NCI-H2227 (cell line): ENCODE results near the gene NMBR.
"Not testable (repeated sequence)": the region's sequence is repeated elsewhere in the genome, so short reads cannot be mapped to it uniquely, and the experiment has no call there.

ENCODE experiments used
- DNase-seq: peaks from one replicate; lab custom pipeline; 2025; ENCODE audit not compliant: unreplicated experiment; lab: John Stamatoyannopoulos, UW

NMBR gene

DNA sequence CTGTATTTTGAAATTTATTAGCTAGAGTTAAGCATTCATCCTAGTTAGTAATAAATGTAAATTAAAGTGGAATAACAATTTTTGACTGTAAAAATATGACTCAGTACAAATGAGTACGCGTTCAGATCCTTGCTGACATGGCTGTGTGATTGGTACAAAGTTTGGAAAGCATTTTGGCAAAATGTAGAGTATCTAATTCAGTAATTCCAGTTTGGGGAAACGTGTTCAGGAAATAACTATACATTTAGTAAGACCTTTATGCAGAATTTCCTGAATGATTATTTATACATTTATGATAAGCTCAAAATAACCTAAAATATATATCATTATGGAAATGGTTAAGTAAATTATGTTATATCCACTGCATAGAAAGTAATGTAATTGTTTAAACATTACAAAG lies 8.2 kb upstream of the NMBR start:
- DNase-seq, result no peak

DNA sequence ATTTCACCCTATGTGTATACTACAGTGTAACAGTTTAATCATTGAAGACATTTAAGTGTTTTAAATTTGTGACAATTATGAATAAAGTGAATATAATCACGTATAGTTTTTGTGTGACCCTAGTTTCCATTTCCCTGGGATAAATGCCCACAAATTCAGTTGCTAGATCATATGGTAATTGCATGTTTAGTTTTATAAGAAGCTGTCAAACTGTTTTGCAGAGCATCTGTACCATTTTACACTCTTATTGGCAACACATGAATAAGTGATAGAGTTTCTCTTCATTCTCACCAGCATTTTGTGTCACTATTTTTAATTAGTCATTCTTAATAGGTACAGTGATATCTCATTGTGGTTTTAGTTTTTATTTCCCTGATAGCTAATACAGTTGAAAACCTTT lies 7.4 kb upstream of the NMBR start:
- DNase-seq, result no peak

DNA sequence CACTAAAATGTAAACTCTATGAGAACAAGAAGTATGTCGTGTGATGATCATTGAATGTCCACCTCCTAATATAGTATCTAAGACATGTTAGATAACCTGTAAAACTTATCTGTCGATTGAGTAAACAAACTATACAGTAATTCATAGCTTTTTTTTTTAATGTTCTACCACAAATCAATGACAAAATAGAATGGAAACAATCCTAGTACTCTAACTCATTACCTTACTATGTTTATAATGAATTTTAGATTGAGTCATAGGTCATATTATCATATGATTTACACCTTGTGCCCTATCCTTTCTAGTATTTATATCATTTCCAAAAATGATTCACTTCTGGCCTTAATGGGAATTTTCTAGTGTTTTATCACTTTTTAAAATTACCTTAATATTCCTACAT lies 6.3 kb upstream of the NMBR start:
- no peak for DNase-seq

DNA sequence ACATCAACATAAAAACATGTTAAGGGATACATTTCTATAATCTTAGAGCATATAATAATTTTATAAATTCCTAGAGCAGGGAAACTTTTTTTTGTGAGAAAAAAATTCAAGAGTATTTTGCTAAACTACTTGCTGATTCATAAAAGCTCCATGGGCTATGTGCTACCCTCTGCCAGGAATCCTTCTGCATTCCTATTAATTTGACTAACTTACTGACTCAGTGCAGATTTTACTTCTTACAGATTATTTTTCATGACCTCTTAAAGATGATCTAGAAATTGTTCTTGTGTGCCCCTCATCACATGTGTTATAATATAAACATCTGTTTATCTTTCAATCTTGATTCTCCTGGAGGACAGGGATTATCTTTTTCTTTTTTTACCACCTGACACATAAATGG lies 5.8 kb upstream of the NMBR start:
- no peak for DNase-seq

DNA sequence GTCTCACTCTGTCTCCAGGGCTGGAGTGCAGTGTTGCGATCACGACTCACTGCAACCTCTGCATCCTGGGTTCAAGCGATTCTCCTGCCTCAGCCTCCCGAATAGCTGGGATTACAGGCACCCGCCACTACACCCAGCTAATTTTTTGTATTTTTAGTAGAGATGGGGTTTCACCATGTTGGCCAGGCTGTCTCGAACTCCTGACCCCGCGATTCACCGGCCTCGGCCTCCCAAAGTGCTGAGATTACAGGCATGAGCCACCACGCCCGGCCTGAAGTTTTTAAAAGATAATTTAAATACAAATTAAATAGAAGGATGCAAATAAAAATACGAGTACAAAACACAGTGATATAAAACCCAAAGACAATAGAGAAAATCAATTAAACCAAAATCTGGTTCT lies 5.4 kb downstream of the NMBR start:
- not testable (repeated sequence) for DNase-seq

DNA sequence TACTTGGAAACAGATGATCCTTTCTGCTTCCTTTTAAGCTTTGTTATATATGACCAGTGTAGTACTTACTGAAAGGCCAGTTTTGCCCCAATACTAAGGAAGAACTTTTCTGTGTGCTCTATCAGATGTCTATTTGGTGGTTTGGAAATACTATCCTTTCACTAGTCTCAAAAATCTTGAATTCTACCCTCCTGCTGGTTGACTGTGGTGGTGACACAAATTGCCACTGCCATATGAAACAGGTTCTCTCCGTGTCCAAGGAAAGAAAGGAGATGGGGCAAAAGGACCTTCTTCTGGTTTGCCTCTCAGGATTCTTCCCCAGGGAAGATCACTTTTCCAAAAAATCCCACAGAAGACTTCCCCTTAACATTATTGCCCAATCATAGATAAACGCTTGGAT lies 8.0 kb downstream of the NMBR start:
- no peak for DNase-seq

DNA sequence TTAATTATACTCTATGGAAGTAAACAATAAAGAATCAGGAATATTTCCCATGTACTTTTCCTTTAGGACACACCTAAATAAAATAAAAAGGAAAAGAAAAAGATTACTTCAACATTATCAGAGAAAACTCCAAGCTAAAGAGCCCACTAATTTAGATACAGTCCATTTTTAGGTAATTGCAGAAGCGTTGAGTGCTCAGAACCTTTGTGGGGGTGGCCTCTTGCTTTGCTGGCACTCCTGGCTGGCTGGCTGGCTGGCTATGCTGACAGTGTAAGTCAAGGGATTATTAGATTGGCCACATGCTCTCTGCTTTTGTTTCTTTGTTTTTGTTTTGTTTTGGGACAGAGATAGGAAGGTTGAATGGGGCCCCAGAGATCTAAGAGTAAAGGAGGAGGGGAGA lies 14.3 kb downstream of the NMBR start, which contains the start of gene GJE1:
Gene GJE1, plus strand, starts transcription at position 301 of the 400 bp plus-strand sequence. CDS start 234 bp downstream, outside the sequence.
- no peak for DNase-seq

DNA sequence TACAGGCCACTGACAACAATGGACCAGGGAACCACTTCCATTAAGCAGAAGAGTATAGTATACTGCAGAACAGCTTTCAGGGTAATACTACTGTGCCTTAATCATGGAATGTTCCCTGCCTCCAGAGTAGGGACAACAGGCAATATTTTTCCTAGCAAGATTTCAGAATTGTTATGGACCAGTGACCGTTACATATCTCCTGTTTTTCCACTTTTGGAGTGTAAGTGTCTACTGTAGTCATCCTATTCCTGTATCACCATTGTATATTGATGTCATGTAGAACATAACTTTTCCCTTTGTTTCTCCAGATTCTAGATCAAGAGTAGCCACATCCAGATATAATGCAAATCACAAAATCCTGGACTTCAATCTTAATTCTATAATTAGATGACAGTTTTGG lies 16.1 kb downstream of the NMBR start:
- DNase-seq, result no peak

DNA sequence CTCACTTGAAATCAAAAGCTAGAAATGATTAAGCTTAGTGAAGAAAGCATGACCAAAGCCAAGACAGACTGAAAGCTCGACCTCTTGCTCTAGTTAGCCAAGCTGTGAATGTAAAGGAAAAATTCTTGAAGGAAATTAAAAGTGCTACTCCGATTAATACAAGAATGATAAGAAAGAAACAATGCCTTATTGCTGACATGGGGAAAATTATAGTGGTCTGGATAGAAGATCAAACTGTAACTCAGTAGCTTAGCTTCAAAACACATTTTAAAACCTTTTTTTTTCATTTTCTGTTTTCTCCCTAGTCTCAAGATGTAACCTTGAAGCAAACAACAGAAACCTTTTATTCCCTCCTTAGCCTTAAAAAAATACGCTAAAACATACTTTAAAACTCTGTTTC lies 25.6 kb downstream of the NMBR start:
- DNase-seq, result no peak

DNA sequence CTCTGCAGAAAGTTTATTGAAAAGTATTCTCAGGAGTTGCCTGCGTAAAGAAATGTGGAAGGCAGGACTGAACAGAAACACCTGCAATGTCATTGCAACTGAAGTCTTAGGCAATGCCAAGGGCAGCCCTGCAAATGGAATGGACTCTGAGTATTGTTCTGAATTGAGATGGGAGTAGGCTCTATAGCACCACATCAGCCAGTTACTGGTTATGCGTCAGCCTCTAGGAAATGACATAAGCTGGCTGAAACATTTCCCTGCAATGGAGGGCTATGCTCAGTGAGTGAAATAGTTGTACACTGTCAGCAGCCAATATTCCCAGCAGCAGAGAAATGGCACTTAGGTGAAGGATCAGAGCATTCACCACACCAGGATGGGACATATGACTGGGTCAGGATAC lies 28.0 kb downstream of the NMBR start:
- no peak for DNase-seq

DNA sequence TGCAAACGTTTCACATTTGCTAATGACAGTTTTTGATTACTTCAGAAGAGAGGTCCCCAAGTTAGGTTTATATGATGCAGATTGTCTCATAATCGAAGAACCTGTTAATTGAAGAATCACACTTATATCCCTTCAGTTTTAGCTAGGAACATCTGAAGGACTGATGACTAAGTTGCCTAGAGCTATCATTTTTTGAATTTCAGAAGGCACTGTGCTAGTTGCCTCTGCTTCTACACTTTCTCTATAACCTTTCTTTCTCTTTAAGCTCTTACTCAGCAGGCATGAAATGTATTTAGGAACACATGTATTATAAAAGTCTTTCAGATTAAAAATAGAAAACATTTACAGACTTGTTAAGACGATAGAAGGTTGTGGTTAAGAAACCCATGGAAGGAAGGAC lies 28.6 kb downstream of the NMBR start:
- no peak for DNase-seq

DNA sequence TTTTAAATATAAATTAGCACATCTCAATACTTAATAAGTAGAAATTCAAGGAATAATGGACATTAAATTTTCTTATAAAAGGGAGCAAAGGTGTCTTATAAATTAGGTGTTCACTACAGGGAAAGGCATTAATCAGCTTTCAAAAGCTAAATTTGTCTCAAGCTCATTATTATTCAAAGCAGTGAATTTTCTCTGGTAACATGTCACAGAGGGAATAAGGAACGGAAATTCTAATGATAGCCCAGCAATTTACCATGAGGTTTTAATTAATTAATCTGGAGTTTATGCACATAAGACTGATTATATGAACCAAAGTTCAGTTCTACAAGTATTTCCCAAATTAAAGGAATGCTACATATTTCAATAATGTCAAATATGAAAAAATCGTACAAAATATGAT lies 29.6 kb downstream of the NMBR start:
- DNase-seq, result no peak

DNA sequence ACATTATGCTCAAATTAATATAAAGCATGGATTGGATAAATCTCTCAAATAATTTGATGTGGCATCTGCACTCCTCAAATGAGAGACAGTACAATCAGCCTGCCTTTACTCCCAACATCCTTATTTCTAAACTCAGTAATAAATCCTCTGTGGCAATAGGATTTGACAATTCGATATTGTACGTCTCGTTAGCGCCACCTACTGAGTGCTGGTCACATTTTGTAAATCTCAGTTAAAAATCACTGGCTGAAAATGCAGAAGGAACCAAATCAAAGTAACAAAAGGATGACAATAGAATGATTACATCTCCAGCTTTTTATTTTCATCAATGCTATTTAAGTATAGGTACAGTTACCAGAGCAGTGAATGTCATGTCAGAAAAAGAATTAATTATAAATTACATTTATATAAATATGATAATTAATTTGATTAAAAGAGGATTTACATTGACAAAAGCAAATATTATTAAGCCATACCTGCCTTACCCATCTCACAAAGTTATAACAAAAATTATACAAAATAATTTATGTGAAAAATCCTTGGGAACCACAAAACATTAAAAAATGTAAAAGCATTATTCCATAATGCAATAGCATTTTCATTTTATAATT lies 34.4 kb downstream of the NMBR start:
- peak; percentile 40 for DNase-seq

DNA sequence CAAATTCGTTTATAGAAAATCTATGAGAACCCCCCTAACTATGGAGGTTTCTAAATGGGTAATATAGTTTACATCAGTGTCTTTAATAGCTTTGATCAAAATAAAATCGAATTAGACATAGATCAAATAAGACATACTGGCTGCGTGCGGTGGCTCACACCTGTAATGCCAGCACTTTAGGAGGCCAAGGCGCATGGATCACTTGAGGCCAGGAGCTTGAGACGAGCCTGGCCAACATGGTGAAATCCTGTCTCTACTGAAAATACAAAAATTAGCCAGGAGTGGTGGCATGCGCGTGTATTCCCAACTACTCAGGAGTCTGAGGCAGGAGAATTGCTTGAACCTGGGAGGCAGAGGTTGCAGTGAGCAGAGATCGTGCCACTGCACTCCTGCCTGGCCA lies 36.1 kb downstream of the NMBR start:
- DNase-seq, result not testable (repeated sequence)

DNA sequence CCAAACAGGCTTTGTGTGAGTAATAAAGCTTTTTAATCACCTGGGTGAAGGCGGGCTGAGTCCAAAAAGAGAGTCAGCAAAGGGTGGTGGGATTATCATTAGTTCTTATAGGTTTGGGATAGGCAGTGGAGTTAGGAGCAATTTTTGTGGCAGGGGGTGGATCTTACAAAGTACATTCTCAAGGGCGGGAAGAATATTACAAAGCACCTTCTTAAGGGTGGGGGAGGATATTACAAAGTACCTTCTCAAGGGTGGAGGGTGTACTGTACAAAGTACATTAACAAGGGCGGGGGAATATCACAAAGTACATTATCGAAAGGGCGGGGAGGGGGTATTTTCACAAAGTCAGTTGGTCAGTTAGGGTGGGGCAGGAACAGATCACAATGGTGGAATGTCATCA lies 42.1 kb downstream of the NMBR start:
- not testable (repeated sequence) for DNase-seq

DNA sequence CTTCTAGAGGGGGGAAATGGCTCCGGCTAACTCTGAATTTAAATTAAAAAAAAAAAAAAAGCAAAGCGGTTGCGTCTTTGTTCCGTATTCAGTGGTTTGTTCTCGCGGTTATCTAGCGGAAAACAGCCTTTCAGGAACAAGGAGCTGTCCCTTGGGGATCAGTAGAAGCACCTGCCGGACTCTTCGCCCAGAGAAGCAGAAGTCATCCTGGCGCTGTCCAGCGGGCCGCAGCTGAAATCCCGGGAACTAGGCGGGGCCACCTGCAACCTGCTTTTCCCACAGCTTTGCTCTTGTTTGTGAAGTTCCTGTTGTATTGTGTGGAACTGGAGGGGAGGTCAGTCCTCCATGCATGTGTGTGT lies 58.1 kb downstream of the NMBR start:
- DNase-seq, result no peak

DNA sequence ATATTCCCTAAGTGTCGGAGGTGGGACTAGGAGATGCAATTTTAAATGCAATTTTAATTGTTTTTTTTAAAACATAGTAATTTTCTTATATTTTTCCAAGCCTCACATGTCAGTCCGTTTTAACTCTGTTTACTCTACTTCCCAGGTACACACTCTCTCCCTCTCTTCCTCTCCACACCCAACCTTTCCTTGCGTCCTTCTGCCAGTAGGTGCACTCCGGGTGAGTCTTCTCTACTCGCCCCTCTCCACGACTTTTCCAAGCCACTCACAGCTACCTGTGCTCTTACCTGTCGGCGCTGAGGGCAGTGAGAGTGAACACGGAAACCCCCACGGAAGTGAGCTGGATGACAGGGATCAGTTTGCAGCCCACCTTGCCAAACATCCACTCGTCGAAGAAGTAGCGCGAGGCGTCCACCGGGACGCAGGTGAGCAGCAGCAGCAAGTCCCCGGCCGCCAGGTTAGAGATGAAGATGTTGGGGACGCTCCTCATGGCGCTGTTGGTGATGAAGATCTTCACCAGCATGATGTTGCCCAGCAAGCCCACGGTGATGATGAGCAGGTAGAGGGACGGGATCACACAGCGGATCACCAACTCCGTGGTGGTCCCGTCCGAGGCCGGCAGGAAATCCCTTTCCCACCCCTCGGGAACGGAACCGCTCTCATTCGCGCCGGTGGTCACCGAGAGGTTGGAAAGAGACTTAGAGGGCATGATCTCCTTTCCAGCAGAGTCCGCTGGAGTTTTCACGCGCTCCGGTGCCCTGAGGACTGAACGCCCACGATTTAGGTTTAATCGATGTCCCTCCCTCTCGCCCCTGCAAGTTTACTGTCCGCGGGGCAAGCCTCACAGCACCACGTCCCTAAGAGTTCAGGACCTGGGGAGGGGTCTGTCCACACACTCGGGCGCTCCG lies 58.7 kb downstream of the NMBR start:
- DNase-seq, result no peak

DNA sequence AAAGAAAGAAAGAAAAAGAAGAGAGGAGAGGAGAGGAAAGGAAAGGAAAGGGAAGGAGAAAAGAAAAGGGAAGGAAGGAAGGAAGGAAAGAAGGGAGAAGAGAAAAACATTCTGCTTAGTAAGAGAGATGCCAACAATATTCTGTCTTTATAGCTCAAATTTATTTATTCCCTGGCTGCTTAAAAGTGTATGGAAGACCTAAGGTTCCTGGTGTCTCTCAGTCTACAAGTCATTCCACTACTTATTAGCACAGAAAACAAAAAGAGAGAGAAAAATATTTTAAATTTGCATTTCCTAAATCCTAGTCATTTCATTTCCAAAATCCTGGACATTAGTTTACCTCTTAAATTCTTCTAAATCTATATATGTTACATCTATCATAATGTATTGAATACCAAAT lies 67.8 kb downstream of the NMBR start:
- no peak for DNase-seq

DNA sequence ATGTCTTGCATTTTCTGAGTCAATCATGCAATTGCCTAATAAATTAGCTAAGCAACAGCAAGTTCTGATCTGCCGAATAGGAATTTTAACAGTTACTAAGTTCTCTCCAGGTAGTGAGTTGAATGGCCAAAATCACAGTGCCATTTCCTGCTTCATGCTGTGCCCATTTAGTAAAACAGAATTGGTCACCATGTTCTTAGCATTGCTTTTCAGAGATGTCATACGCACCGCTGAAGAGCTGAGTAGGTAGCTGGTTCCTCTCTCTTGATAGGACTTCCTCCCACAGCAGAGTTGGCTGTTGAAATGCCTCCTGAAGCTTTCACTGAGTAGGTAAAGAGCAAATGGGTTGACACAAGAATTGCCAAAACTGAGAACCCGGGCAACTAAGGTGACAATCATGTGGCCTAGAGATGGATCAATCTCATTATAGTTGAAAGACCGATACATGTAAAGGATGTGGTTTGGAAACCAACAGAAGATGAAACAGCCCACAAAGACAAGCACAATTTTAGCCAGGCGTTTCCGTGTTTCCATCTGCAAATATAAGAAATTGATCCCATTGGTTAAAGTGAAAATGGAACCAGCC lies 71.3 kb downstream of the NMBR start:
- DNase-seq, result no peak

DNA sequence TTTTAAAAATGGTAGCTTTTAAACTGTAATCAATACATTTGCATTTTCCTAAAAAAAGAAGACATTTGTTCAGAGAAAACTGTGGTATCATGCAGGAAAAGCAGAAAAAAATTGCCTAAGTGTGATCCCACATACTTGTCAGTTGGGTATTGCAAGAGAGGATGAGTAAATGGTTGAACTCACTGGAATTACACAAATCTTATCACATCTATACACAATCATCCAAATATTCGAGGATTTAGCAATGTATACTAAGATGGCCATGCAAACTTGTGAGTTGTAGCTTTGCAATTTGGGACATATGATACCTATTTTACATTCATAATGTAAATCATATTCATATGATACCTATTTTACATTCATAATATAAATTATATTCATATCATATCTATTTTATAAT lies 72.4 kb downstream of the NMBR start:
- no peak for DNase-seq

DNA sequence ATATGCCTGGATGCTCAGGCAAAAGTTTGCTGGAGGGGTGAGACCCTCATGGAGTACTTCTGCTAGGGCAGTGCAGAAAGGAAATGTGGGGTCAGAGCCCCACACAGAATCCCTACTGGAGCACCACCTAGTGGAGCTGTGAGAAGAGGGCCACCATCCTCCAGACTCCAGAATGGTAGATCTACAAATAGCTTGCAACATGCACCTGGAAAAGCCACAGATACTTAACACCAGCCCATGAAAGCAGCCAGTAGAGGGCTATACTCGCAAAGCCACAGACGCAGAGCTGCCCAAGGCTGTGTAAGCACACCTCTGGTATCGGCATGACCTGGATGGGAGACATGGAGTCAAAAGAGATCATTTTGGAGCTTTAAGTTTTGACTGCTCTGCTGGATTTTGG lies 74.9 kb downstream of the NMBR start:
- no peak for DNase-seq

DNA sequence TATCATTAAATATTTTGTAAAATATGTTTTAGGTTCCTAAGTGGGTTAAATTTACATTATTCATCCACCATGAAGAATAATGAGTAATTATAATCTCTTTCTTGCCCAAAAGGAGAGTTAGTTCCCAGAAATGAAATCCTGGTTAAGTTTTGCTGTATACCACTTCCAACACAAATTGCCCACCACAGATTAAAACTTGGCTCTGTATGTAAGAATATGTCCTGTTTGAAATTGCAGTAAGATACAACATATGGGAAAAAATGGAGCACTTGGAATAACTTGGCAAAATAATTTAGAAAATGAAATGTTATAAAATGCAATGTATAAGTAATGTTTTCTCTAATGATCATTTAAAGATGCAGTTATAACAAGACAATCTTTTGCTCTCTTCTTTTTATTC lies 78.5 kb downstream of the NMBR start:
- DNase-seq, result no peak
